SK-N-SH (cell line): ENCODE data around the gene SORBS1. TPM values are rescaled to one million over a fixed set of nuclear protein-coding genes. Genes with fewer than 3 reads are reported as not detected.

Experiments used
- CTCF ChIA-PET: fragments of 300-600, 350-600 bp; formaldehyde crosslinking; extraction: SDS; loops from one replicate; lab custom pipeline; 2021; lab: Yijun Ruan, JAX
- POLR2A ChIA-PET: fragments of 350-600 bp; sonication (Branson Sonifier 250); formaldehyde crosslinking; extraction: SDS; loops from one replicate; lab custom pipeline; 2020; ENCODE audit warnings: antibody characterized with exemption, inconsistent platforms; lab: Yijun Ruan, JAX
- DNase-seq: peaks from one replicate; pipeline ENCODE4 v3.0.0; 2012
- H2AFZ ChIP-seq: fragments of 200-600 bp; sonication (generic); 2 replicates; pipeline ENCODE4 v1.8.1; 2016; ENCODE audit warnings: antibody characterized with exemption, mild to moderate bottlenecking, low read depth
- H3F3A ChIP-seq: fragments of 200-600 bp; sonication (generic); replicated peaks from 2 replicates; pipeline ENCODE3; 2016; ENCODE audit warnings: antibody characterized with exemption, mild to moderate bottlenecking; ENCODE audit not compliant: insufficient read depth
- H3K27ac ChIP-seq, 2 experiments: fragments of 200-500 bp in 1 of 2; fragments of 200-600 bp in 1 of 2; sonication (Bioruptor generic) in 1 of 2; sonication (generic), shearing (Covaris generic) in 1 of 2; 2 replicates each; pipeline versions ENCODE4 v1.5.1 to v1.6.1; 2014 to 2016; ENCODE audit warnings: low read depth in 2 of 2, inconsistent platforms in 1 of 2, low read length in 1 of 2, mild to moderate bottlenecking in 1 of 2, mixed read lengths in 1 of 2
- H3K27me3 ChIP-seq: fragments of 200-600 bp; sonication (generic), shearing (Covaris generic); 2 replicates; pipeline ENCODE4 v1.6.1; 2016; ENCODE audit warnings: mixed run types; ENCODE audit not compliant: insufficient read depth
- H3K36me3 ChIP-seq, 2 experiments: fragments of 200-500 bp in 1 of 2; fragments of 200-600 bp in 1 of 2; sonication (Bioruptor generic) in 1 of 2; sonication (generic) in 1 of 2; replicated peaks in 1 of 2; 2 replicates each; pipeline versions ENCODE3 to v1.5.1; 2014 to 2016; ENCODE audit warnings: low read length in 1 of 2, mild to moderate bottlenecking in 1 of 2; ENCODE audit not compliant: insufficient read depth in 2 of 2, control insufficient read depth in 1 of 2
- H3K4me1 ChIP-seq, 2 experiments: fragments of 200-500 bp in 1 of 2; fragments of 200-600 bp in 1 of 2; sonication (Bioruptor generic) in 1 of 2; sonication (generic), shearing (Covaris generic) in 1 of 2; 2 replicates each; pipeline versions ENCODE4 v1.5.1 to v1.6.1; 2014 to 2016; ENCODE audit warnings: low read depth in 1 of 2, low read length in 1 of 2, mixed run types in 1 of 2; ENCODE audit not compliant: insufficient read depth in 2 of 2, control insufficient read depth in 1 of 2
- H3K4me2 ChIP-seq: fragments of 200-600 bp; sonication (generic), shearing (Covaris generic); 2 replicates; pipeline ENCODE4 v1.6.1; 2017; ENCODE audit warnings: mixed run types
- H3K4me3 ChIP-seq, 2 experiments: fragments of 200-500 bp in 1 of 2; fragments of 200-600 bp in 1 of 2; sonication (Bioruptor generic) in 1 of 2; sonication (generic), shearing (Covaris generic) in 1 of 2; 2 replicates each; pipeline versions ENCODE4 v1.5.1 to v1.8.1; 2014 to 2016; ENCODE audit warnings: low read depth in 2 of 2, inconsistent platforms in 1 of 2, low read length in 1 of 2, mild to moderate bottlenecking in 1 of 2, mixed read lengths in 1 of 2, moderate library complexity in 1 of 2
- H3K79me2 ChIP-seq: fragments of 200-600 bp; sonication (generic); 2 replicates; pipeline ENCODE4 v1.8.1; 2017; ENCODE audit warnings: mild to moderate bottlenecking; ENCODE audit not compliant: insufficient read depth
- H3K9ac ChIP-seq: fragments of 200-600 bp; sonication (generic); 2 replicates; pipeline ENCODE4 v1.6.1; 2017; ENCODE audit warnings: mixed run types
- H3K9me2 ChIP-seq: fragments of 200-600 bp; sonication (generic); 2 replicates; pipeline ENCODE4 v1.6.1; 2017; ENCODE audit warnings: mixed run types
- H3K9me3 ChIP-seq: fragments of 200-600 bp; sonication (generic); 2 replicates; pipeline ENCODE4 v1.6.1; 2017; ENCODE audit warnings: mixed run types, mild to moderate bottlenecking, moderate library complexity
- H4K20me1 ChIP-seq: fragments of 200-600 bp; sonication (generic); 2 replicates; pipeline ENCODE4 v1.6.1; 2017; ENCODE audit warnings: mild to moderate bottlenecking, mixed run types; ENCODE audit not compliant: insufficient read depth
- CHD2 ChIP-seq: fragments of 150-350 bp; IDR thresholded peaks from 2 replicates; pipeline ENCODE4 v1.6.1; 2018; ENCODE audit warnings: low read length; ENCODE audit not compliant: partially characterized antibody
- ELF1 ChIP-seq: IDR thresholded peaks from 2 replicates; pipeline ENCODE4 v1.4.0; 2012
- FOSL2 ChIP-seq: IDR thresholded peaks from 2 replicates; pipeline ENCODE4 v1.4.0; 2012; ENCODE audit warnings: low read depth, mild to moderate bottlenecking, moderate library complexity, borderline replicate concordance
- GABPA ChIP-seq: IDR thresholded peaks from 2 replicates; pipeline ENCODE4 v1.4.0; 2012; ENCODE audit warnings: low read depth, mild to moderate bottlenecking
- IRF3 ChIP-seq: fragments of 150-350 bp; IDR thresholded peaks from 2 replicates; pipeline ENCODE4 v1.6.1; 2016; ENCODE audit warnings: mild to moderate bottlenecking, low read depth, low read length
- MAX ChIP-seq: IDR thresholded peaks from 2 replicates; pipeline ENCODE4 v1.4.0; 2012; ENCODE audit warnings: low read depth
- MEF2A ChIP-seq: IDR thresholded peaks from 2 replicates; pipeline ENCODE4 v1.4.0; 2012; ENCODE audit warnings: low read depth, borderline replicate concordance
- NFIC ChIP-seq: IDR thresholded peaks from 2 replicates; pipeline ENCODE4 v1.4.0; 2012; ENCODE audit warnings: borderline replicate concordance
- PBX3 ChIP-seq: IDR thresholded peaks from 2 replicates; pipeline ENCODE4; 2012
- RFX5 ChIP-seq: IDR thresholded peaks from 2 replicates; pipeline ENCODE4 v1.6.1; 2012; ENCODE audit warnings: mild to moderate bottlenecking, improper control_type of control experiment, low read length
- RXRA ChIP-seq: IDR thresholded peaks from 2 replicates; pipeline ENCODE4 v1.4.0; 2012; ENCODE audit warnings: low read depth, mild to moderate bottlenecking, borderline replicate concordance
- YY1 ChIP-seq: IDR thresholded peaks from 2 replicates; pipeline ENCODE4 v1.4.0; 2012; ENCODE audit warnings: low read depth, mild to moderate bottlenecking
- ZBTB33 ChIP-seq: IDR thresholded peaks from 2 replicates; pipeline ENCODE4 v1.4.0; 2012; ENCODE audit warnings: low read depth, borderline replicate concordance
- WGBS: methylation state at CpG from one replicate; pipeline ENCODE4 v1.1.6; 2017; ENCODE audit warnings: low lambda C conversion rate; 5-methylcytosine and 5-hydroxymethylcytosine counted together
- polyA plus RNA-seq, 3 experiments: library from polyadenylated mRNA; depleted of rRNA; stranded (reverse); fragments of >200 nt; gene quantifications; 2 replicates each; pipeline ENCODE4 v1.2.3, GENCODE V29; 2012

The SORBS1 gene
- polyA plus RNA-seq, 1 of the 3 experiments (the other 2 are of a cell fraction), result 0.36 TPM

- POLR2A ChIA-PET, result no interaction called here
These were observed 141.8 kb downstream of the SORBS1 start for GRCh38 chr10:95419399-95419798.

More at GRCh38 chr10:95419399-95419798, 141.8 kb downstream of the SORBS1 start:
- CTCF ChIA-PET, result interaction anchor here (0.9 to 1.6 kb wide), 5 partner anchors 11 to 182 kb away, joined by 4 to 6 read pairs (median 5); no protein-coding TSS in a partner anchor
- Histone ChIP-seq H3K4me3 (no peak overlapping the region), H3K9ac (no peak overlapping the region), H2AFZ (no peak overlapping the region), H3K79me2 (no peaks in the 10 kb centered on the region), H3K9me3 (no peaks in the 10 kb centered on the region), H3K27ac (no peak overlapping the region), H3F3A (no peaks in the 10 kb centered on the region), H3K27me3 (no peaks in the 10 kb centered on the region), H3K4me1 (peaks cover 0 to 2% of the 10 kb centered on the region in 2 experiments; a peak in 1 of 4 replicates), H3K36me3 (no peaks in the 10 kb centered on the region), H4K20me1 (no peaks in the 10 kb centered on the region), H3K9me2 (no peaks in the 10 kb centered on the region), H3K4me2 (no peak overlapping the region)
- DNase-seq, result no peak
- TF ChIP-seq GABPA (no peak), RFX5 (no peak), FOSL2 (no peak), PBX3 (no peak), RXRA (no peak), MAX (no peak), CHD2 (no peak), ZBTB33 (no peak), IRF3 (no peak), NFIC (no peak), MEF2A (no peak), ELF1 (no peak), YY1 (no peak)
- 67% methylated on average over 3 of the region's 3 CpGs for WGBS
